IMR-90 (cell line): ENCODE data around the gene LTBP1.

Experiments
- BHLHE40 ChIP-seq: fragments of 150-350 bp; IDR thresholded peaks from 2 replicates; pipeline ENCODE4 v1.6.1; 2016; ENCODE audit warnings: mild to moderate bottlenecking, low read depth, low read length
- CEBPB ChIP-seq: IDR thresholded peaks from 2 replicates; pipeline ENCODE4 v1.6.1; 2012; ENCODE audit warnings: low read depth, low read length, improper control_type of control experiment
- CTCF ChIP-seq: conservative IDR thresholded peaks from 2 replicates; pipeline ENCODE4 v1.5.1; 2012; ENCODE audit warnings: mild to moderate bottlenecking, low read depth, low read length, improper control_type of control experiment
- MAFK ChIP-seq: IDR thresholded peaks from 2 replicates; pipeline ENCODE4 v1.6.1; 2012; ENCODE audit warnings: low read depth, low read length, improper control_type of control experiment
- NFE2L2 ChIP-seq: fragments of 150-350 bp; IDR thresholded peaks from 2 replicates; pipeline ENCODE4 v1.6.1; 2016; ENCODE audit warnings: low read depth, mild to moderate bottlenecking, low read length
- POLR2A ChIP-seq: IDR thresholded peaks from 2 replicates; pipeline ENCODE4 v1.6.1; 2012; ENCODE audit warnings: mild to moderate bottlenecking, low read depth, low read length
- RCOR1 ChIP-seq: IDR thresholded peaks from 2 replicates; pipeline ENCODE4 v1.6.1; 2012; ENCODE audit warnings: mild to moderate bottlenecking, low read length, improper control_type of control experiment; ENCODE audit not compliant: insufficient replicate concordance
- RFX5 ChIP-seq: IDR thresholded peaks from 2 replicates; pipeline ENCODE4 v1.8.0; 2012; ENCODE audit warnings: low read depth, mild to moderate bottlenecking, low read length, moderate library complexity
- SMC3 ChIP-seq: fragments of 150-350 bp; IDR thresholded peaks from 2 replicates; pipeline ENCODE4 v1.6.1; 2016; ENCODE audit warnings: low read depth, mild to moderate bottlenecking, antibody characterized with exemption, low read length, moderate library complexity
- USF2 ChIP-seq: fragments of 150-350 bp; IDR thresholded peaks from 2 replicates; pipeline ENCODE4 v1.6.1; 2017; ENCODE audit warnings: mild to moderate bottlenecking, antibody characterized with exemption, low read length, low read depth

DNA sequence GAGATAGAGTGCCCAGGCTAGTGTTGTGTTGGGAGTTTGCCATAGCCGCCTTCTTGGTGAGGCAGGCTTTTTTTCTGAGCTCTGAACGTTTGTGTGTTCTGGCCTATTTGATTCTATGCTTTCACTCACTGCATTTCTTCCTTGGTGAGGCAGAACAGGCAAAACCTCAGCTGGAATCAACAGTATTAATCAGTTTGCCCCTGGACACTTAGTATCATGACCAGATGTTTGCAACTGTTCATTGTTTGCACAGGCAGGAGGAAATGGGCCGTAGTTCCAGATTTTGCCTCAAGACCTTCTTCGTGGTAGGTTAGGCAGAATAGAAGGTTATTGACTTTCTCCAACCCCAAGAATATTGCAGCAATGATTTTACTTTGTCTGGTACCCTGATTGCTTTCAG is 311.6 kb downstream of the LTBP1 start:
- TF ChIP-seq CTCF (no peak), RFX5 (no peak), POLR2A (no peak), CEBPB (no peak), NFE2L2 (no peak), RCOR1 (no peak), USF2 (no peak), BHLHE40 (no peak), SMC3 (no peak), MAFK (no peak)
